ENCODE results near the gene ERG. TPM values are rescaled to one million over a fixed set of nuclear protein-coding genes. Genes with fewer than 3 reads are reported as not detected.

ERG gene
- total RNA-seq, 1 experiment from 2014 or later, result 0.11 TPM

DNA sequence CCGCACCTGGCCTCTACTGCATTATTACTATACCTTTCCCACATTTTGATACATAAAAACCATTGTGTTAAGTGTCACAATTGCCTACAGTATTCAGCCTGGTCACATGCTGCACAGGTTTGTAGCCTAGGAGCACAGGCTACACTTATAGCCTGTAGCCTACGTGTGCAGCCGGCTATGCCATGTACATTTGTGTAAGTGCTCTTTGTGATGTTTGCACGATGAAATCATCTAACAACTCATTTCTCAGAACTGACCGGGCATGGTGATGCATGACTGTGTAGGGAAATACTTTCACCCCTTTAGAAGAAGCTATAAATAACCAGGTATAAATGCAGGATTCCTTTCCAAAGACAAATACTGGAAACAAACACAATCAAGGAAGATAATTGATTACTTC is 12.1 kb downstream of the ERG start:
- Histone ChIP-seq H3K18ac (ENCODE audit: insufficient read length, low read depth, low read length) (no peak overlapping the region), H3K79me1 (ENCODE audit: insufficient read depth, low read depth, low read length, poor library complexity, severe bottlenecking) (no peaks in the 10 kb centered on the region), H2AK5ac (ENCODE audit: insufficient read length, low read length) (no peak overlapping the region), H3K27me3 (ENCODE audit: insufficient read depth, low read length) (no peaks in the 10 kb centered on the region), H2AFZ (ENCODE audit: low read length) (no peak overlapping the region), H3K23ac (ENCODE audit: insufficient read length, low read depth, low read length) (no peak overlapping the region), H4K8ac (replicated peaks; ENCODE audit: insufficient read length, low read depth, low read length) (no peak overlapping the region), H3K23me2 (ENCODE audit: insufficient read length, low read depth, low read length, poor library complexity, severe bottlenecking) (no peaks in the 10 kb centered on the region), H3K14ac (ENCODE audit: insufficient read depth, low read length) (no peak overlapping the region), H3K4me1 (ENCODE audit: insufficient read depth, low read length) (no peaks in the 10 kb centered on the region; the same call in 1 of the 2 replicates), H2BK5ac (ENCODE audit: insufficient read length, low read length) (no peak overlapping the region), H2BK120ac (ENCODE audit: low read depth, low read length, poor library complexity, severe bottlenecking) (no peak overlapping the region), H3K9me3 (ENCODE audit: control insufficient read depth, low read depth, low read length) (no peaks in the 10 kb centered on the region), H3K9ac (ENCODE audit: extremely low read depth, insufficient read length, low read length) (no peak overlapping the region), H4K20me1 (ENCODE audit: control insufficient read depth, insufficient read depth, insufficient read length) (no peaks in the 10 kb centered on the region), H4K5ac (ENCODE audit: insufficient read length, low read depth, low read length) (no peak overlapping the region), H3K27ac (ENCODE audit: insufficient read length, low read depth, low read length) (no peak overlapping the region), H3T11ph (ENCODE audit: low read length) (no peak overlapping the region), H2BK20ac (ENCODE audit: low read depth, low read length, poor library complexity, severe bottlenecking) (no peak overlapping the region), H2BK15ac (ENCODE audit: low read depth, low read length) (no peak overlapping the region), H3K4ac (ENCODE audit: low read depth, low read length) (no peak overlapping the region), H3K56ac (ENCODE audit: insufficient read length, low read depth, low read length) (no peak overlapping the region), H3K79me2 (ENCODE audit: insufficient read depth, low read length) (no peaks in the 10 kb centered on the region), H3K4me2 (ENCODE audit: insufficient read depth, insufficient read length, low read length) (no peak overlapping the region), H2BK12ac (ENCODE audit: insufficient read length, low read depth, low read length) (no peak overlapping the region), H4K91ac (ENCODE audit: insufficient read length, low read depth, low read length) (no peak overlapping the region)
- DNase-seq, result no peak
- Mint-ChIP-seq H3K27me3 (ENCODE audit: low read depth) (peaks cover 2% of the 10 kb centered on the region; the same call in 1 of the 2 replicates), H3K4me3 (no peak overlapping the region), H3K36me3 (ENCODE audit: insufficient read depth in 1 of 3, low read depth in 3 of 3) (no peaks in the 10 kb centered on the region), H3K9me3 (no peaks in the 10 kb centered on the region), H3K27ac (no peak overlapping the region), H3K4me1 (peaks cover 7 to 29% of the 10 kb centered on the region in 2 experiments; a peak in 3 of 4 replicates)
- WGBS (ENCODE audit: extremely low coverage, insufficient read length, low lambda C conversion rate), result no CpG with 5 or more reads among the region's 5 CpGs
- TF ChIP-seq, protein P1, sequence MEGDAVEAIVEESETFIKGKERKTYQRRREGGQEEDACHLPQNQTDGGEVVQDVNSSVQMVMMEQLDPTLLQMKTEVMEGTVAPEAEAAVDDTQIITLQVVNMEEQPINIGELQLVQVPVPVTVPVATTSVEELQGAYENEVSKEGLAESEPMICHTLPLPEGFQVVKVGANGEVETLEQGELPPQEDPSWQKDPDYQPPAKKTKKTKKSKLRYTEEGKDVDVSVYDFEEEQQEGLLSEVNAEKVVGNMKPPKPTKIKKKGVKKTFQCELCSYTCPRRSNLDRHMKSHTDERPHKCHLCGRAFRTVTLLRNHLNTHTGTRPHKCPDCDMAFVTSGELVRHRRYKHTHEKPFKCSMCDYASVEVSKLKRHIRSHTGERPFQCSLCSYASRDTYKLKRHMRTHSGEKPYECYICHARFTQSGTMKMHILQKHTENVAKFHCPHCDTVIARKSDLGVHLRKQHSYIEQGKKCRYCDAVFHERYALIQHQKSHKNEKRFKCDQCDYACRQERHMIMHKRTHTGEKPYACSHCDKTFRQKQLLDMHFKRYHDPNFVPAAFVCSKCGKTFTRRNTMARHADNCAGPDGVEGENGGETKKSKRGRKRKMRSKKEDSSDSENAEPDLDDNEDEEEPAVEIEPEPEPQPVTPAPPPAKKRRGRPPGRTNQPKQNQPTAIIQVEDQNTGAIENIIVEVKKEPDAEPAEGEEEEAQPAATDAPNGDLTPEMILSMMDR (conservative IDR thresholded peaks at IDR 0.05), result no peak

Measured in H9 (cell line).